Glutamatergic neuron (in vitro differentiated cells): Measurements from ENCODE around the gene NRCAM. TPM values are rescaled to one million over a fixed set of nuclear protein-coding genes. Genes with fewer than 3 reads are reported as not detected.

ENCODE experiments used
- DNase-seq: peaks from one replicate; pipeline ENCODE4 v3.0.0; 2022
- H3K27ac Mint-ChIP-seq: one replicate; pipeline ENCODE4 v1.8.0; 2020; ENCODE audit warnings: mild to moderate bottlenecking, mixed read lengths, inconsistent platforms; ENCODE audit not compliant: unreplicated experiment
- H3K27me3 Mint-ChIP-seq: one replicate; pipeline ENCODE4 v1.8.0; 2020; ENCODE audit warnings: mild to moderate bottlenecking, moderate library complexity, mixed read lengths, inconsistent platforms; ENCODE audit not compliant: unreplicated experiment
- H3K36me3 Mint-ChIP-seq: one replicate; pipeline ENCODE4 v1.8.0; 2020; ENCODE audit warnings: mild to moderate bottlenecking, mixed read lengths, inconsistent platforms; ENCODE audit not compliant: unreplicated experiment
- H3K4me1 Mint-ChIP-seq: one replicate; pipeline ENCODE4 v1.8.0; 2020; ENCODE audit warnings: mild to moderate bottlenecking, low read depth, mixed read lengths, inconsistent platforms; ENCODE audit not compliant: unreplicated experiment
- H3K4me3 Mint-ChIP-seq: one replicate; pipeline ENCODE4 v1.8.0; 2020; ENCODE audit warnings: mild to moderate bottlenecking, mixed read lengths, inconsistent platforms; ENCODE audit not compliant: unreplicated experiment
- H3K9me3 Mint-ChIP-seq: one replicate; pipeline ENCODE4 v1.8.0; 2020; ENCODE audit warnings: mild to moderate bottlenecking, moderate library complexity, mixed read lengths, inconsistent platforms; ENCODE audit not compliant: unreplicated experiment
- CTCF ChIP-seq: fragments of 200-600 bp; sonication (generic); IDR thresholded peaks from one replicate; pipeline ENCODE4 v1.5.0; 2021; ENCODE audit not compliant: partially characterized antibody, unreplicated experiment
- total RNA-seq: library from RNA; stranded (reverse); fragmentation: NEBNext Ultra II Directional; extraction: Animal tissue kit (Norgen Biotek cat#: 25700); gene quantifications from one replicate; pipeline ENCODE4 v1.2.1, GENCODE V29; 2021; ENCODE audit not compliant: unreplicated experiment

Gene NRCAM
- total RNA-seq, 1 donor from 2014 or later = 120 TPM

GRCh38 chr7:108247614-108248013, 208.6 kb downstream of the NRCAM start:
- no peak for DNase-seq
- no peak overlapping the region for H3K27ac Mint-ChIP-seq
- TF ChIP-seq CTCF = no peak
- H3K9me3 Mint-ChIP-seq = peaks cover 4% of the 10 kb centered on the region
- no peaks in the 10 kb centered on the region for H3K27me3 Mint-ChIP-seq
- H3K4me1 Mint-ChIP-seq = peaks cover 5% of the 10 kb centered on the region
- H3K36me3 Mint-ChIP-seq = no peaks in the 10 kb centered on the region
- H3K4me3 Mint-ChIP-seq = no peak overlapping the region

DNA sequence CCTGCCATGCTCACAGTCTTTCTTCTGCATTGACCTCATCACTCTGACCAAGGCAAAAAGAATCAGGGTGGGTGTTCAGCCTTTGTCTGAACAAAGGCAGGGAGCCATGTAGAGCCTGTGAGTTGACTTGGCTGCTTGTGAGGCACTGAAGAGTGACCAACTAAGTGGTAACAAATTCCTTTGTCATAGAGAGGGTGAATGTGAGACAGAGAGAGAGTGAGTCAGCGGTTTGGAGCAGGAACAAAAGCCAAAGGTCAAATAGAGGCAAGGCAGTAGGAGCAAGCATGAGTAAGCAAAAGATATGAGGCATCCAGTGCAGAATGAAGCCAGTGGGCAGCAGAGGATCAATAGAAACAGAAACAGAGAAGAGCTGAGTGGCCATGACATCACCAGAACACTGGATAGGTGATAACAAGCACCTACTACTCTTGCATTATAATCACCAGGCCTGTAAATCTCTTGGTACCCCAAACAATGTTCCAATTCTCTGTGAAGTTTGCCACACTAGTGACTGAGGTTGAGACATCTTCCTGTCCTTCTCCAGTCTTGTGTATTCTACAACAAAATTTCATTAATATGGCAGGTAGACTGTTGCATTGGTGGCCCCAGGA, 209.9 kb downstream of the NRCAM start:
- no peak overlapping the region for H3K4me3 Mint-ChIP-seq
- H3K27me3 Mint-ChIP-seq = no peaks in the 10 kb centered on the region
- no peaks in the 10 kb centered on the region for H3K36me3 Mint-ChIP-seq
- no peak for TF ChIP-seq CTCF
- H3K9me3 Mint-ChIP-seq = no peaks in the 10 kb centered on the region
- peaks cover 5% of the 10 kb centered on the region for H3K4me1 Mint-ChIP-seq
- no peak for DNase-seq
- H3K27ac Mint-ChIP-seq = peak overlapping the region; percentile 50

DNA sequence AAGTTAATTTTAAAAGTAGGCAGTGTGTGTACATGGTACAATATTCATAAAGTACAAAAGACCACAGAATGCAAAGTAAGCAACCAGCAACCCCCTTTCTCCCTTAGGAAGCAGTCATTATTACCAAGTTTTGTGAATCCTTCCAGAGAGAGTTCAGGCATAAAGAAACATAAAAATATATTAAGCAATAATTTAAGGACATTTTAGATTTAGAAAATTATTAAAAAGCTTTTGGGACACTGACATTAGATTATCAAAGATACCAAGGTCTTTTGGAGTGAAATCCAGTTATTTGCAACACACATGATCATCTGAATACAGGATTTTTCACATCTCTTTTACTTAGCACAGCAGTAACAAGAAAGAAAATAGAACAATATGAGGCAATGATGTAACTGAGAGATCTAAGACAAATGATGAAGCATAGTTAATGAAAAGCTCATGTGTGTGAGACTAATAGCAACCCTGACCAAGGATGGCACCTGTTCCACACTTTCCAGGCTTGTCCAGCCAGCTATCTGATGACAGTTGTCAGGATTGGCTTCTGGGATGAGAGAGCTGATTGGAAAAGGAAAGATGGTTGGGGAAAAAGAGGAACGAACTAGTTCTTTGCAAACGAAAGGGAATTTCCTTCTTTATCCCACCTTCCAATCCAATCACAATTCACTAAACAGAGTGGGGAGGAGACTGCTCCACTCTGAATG, 210.6 kb downstream of the NRCAM start:
- no peak overlapping the region for H3K27ac Mint-ChIP-seq
- H3K4me3 Mint-ChIP-seq = no peak overlapping the region
- no peak for TF ChIP-seq CTCF
- H3K9me3 Mint-ChIP-seq = no peaks in the 10 kb centered on the region
- peaks cover 5% of the 10 kb centered on the region for H3K4me1 Mint-ChIP-seq
- H3K36me3 Mint-ChIP-seq = no peaks in the 10 kb centered on the region
- H3K27me3 Mint-ChIP-seq = no peaks in the 10 kb centered on the region
- DNase-seq = no peak

DNA sequence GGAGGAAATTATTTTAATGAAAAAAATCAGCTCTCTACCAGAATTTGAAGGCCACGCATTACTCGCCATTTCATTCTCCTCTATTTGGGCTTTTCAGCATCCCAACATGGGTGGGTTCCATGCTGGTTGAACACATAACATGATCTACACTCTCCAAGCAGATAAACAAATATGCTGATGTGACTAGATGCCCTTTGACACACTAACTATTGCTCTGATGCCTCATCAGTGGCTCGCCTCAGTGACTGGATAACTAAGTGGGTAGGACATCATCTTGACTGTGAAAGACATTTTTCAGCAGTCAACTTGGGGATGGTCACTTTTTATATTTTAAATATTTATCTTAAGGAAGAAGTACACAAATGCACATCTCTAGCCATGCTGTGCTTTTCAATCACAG, 212.1 kb downstream of the NRCAM start:
- no peaks in the 10 kb centered on the region for H3K36me3 Mint-ChIP-seq
- DNase-seq = no peak
- peaks cover 7% of the 10 kb centered on the region for H3K4me1 Mint-ChIP-seq
- TF ChIP-seq CTCF = no peak
- no peak overlapping the region for H3K27ac Mint-ChIP-seq
- no peaks in the 10 kb centered on the region for H3K27me3 Mint-ChIP-seq
- H3K4me3 Mint-ChIP-seq = no peak overlapping the region
- H3K9me3 Mint-ChIP-seq = peaks cover 2% of the 10 kb centered on the region

- Mint-ChIP-seq H3K27ac (no peak overlapping the region), H3K4me3 (no peak overlapping the region), H3K4me1 (peaks cover 26% of the 10 kb centered on the region)
These were observed 216.6 kb downstream of the NRCAM start for GRCh38 chr7:108239501-108240225.

More at GRCh38 chr7:108239501-108240225, 216.6 kb downstream of the NRCAM start:
- no peaks in the 10 kb centered on the region for H3K36me3 Mint-ChIP-seq
- peaks cover 4% of the 10 kb centered on the region for H3K27me3 Mint-ChIP-seq
- peaks cover 4% of the 10 kb centered on the region for H3K9me3 Mint-ChIP-seq
- no peak for TF ChIP-seq CTCF
- no peak for DNase-seq
